ENCODE measurements around the gene MAGI1. TPM values are rescaled to one million over a fixed set of nuclear protein-coding genes. Genes with fewer than 3 reads are reported as not detected.

The MAGI1 gene
- total RNA-seq, 1 donor from 2014 or later: 28.3 TPM

DNA sequence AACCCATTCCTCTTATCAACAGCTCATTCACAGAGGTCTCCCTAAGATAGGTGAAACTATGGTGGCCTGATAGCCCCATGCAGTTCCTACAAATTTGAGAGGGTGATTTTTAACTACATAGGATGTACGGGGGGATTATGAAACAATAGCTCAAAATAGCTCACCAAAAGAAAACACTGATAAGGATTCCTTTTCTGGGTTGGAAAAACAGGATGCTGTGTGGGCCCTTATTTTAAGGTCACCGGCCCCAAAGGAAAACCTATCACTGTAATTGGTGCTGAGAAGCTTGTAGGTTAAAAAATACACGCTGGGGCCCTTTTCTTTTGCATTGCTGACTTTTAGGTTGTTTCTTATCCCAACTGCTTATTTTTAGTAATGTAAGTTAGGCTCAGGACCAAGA, 627.4 kb downstream of the MAGI1 start:
- ATAC-seq (no peak), DNase-seq (ENCODE audit: low spot score) (no peak)

DNA sequence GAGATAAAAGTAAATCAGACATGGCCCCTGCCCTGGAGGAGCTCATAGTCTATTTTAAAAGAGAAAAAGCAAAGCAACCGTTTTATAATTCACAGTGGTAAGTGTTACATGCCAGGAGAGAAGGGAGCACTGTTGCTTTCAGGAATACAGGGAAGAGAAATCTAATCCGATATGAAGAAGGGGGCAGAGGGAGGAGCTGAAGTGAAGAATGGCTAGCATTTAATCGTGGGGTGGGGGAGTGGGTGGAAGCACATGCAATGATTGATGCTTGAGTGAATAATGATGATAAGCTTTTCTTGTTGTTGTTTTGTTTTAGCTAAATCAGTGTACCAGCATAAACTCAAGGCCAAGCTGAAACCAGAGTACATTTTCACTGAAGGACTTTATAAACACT, 629.5 kb downstream of the MAGI1 start:
- DNase-seq (ENCODE audit: low spot score): no peak
- no peak for ATAC-seq

DNA sequence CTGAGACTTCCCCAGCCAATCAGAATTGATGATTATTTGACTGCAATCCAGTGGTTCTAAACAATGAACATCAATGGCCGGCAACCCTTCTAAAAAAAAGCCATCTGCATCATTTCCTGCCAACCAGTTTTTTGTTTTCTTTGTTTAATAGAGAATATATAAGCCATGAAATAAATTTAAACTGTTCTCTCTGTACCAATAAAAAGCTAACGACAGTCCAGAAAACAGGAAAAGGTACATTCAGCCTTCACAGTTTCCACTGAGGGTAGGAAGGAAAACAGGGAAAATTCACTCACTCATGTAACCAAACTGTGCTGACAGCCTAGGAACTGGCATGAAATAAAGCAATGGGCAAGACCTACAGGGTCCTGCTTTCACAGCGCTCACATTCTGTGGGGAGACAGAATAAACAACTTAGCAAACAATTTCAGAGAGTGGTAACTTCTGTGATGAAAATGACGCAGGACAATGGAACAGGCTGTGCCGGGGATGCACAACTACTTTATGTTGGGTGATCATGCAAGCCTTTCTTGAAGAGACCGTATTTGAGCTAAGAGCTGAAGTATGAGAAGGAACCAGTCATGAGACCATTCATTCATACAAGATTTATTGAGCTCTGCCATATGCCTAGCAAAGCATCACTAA, 630.1 kb downstream of the MAGI1 start:
- no peak for DNase-seq (ENCODE audit: low spot score)

DNA sequence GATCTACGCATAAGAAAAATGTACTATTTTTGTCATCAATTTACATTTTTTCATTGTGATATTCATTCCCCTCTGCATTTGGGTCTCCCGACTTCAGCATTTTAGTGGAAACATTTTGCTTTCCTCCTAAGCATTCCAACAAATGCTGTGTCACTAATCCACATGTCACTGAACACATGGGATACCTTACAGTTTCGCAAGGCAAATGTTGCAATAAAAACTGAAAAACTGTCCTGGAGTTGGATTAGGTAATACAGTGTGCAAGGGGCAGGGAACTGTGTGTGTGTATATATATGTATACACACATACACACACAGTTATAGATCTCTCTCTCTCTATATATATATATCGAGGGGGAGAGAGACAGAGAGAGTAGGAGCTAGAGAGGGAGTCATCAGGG, 632.2 kb downstream of the MAGI1 start:
- peak; percentile 94 for ATAC-seq
- DNase-seq (ENCODE audit: low spot score): no peak

More for the DNA sequence above, 630.1 kb downstream of the MAGI1 start:
- ATAC-seq: no peak

DNA sequence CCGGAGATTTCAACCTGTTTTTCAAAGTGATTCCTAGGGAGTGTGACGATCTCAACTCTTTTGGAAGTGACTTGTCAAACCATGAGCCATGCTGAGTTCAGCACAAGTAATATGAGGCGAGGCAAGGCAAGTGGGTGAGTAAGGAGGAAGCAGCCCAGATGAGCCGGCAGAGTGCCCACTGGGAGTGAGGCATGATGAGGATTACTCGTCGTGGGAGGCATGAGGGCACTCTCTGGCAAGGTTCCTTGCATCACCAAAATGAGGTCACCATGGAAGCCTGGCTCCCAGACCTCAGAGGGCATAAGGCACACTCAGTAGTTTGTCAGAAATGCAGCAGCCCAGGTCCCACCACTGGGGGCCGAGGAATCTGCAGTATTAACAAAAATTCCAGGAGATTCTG, 636.1 kb downstream of the MAGI1 start:
- ATAC-seq: no peak
- DNase-seq (ENCODE audit: low spot score): no peak

DNA sequence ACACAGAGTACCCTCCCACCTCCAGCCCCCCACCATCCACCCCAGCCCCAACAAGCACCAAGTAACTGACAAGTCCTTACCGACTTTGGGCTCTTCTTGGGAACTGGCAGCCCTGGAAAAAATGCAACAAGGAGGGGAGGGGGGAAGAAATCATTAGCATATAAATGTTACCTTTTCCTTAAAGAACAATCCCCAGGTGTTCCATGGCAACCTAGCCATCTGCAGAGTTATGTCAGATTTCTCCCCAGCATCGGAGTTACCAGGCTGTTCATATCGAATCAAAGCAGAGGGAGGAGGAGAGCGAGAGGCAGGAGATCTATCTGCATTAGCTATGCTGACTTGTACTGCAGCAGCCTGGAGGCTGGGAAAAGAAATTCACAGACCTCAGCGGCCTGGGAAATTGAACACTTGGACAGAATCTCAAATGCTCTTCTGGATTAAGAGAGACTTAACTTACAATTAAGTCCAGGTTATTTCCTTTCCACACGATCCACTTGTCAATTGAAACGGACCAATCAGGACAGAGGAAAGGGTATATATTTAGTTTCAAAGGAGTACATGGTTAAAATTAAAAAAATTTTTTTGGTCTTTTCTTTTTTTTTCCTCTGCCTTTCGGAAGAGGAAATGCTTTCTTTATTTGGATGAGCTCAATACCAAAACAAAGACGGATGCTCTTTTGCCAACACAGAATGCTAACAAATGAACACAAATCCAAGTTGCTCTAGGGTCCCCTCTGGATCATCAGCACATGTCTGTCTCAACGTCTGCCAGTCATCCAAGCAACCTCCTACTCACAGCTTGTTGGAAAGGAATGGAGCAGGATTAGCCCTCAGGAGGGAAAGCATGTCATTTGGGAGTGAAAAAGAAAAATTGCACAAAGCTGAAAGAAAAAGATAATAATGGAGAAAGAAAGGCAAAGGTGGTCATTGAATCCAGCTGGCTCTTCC, 637.1 kb downstream of the MAGI1 start:
- ATAC-seq (no peak), DNase-seq (ENCODE audit: low spot score) (no peak)

DNA sequence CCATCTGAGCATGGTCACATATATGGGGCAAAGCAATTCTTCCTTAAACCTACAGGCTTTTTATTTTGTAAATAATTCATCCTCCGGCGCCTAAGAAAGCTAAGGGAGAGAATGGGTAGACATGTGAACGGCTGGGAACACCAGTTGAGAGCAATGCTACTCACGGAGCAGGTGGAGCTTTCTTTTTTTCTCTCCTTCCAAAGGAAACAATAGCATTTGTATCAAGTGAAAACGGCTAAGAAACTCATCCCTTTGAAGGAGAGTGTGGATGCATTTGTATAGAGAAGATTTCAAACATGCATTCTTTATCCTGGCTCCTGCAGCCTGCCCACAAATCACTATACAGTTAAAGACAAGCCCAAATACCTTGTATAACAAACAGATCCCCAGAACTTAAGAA, 637.8 kb downstream of the MAGI1 start:
- ATAC-seq: no peak
- no peak for DNase-seq (ENCODE audit: low spot score)

DNA sequence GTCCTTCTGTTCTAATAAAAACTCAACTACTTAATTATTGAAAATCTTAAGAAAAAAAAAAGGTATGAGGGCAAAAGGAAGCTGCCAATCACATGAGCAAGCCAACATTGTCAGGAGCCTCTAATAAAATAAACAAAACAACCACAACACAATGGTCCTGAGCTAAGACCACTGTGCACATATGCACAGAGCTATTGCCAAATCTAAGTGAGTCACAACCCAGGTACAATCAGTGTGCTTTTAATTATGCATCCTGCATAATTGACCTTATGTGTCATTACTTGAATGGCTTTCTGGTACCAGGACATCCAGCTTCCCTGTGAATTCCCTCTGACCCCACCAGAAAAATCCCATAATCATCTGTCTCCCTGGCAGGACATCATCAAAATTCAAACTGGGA, 639.8 kb downstream of the MAGI1 start:
- no peak for DNase-seq (ENCODE audit: low spot score)
- ATAC-seq: no peak

DNA sequence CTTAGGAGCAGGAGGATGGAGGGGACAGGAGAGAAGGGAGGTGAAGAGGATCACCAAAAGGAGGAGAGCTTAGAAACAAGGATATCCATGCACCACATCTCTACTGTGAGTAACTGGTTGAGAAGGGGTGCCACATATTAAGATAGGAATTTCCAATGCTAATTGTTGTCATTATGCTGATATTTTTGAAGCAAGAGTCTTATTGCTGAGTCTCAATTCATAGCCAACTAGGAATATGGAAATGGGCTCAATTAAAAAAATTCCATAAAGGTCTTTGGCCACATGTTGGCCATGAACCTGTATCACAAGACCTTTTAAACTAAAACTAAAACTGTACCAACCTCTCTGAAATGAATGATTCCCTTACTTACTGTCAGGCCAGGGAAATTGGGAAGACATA, 642.6 kb downstream of the MAGI1 start:
- DNase-seq (ENCODE audit: low spot score) (no peak), ATAC-seq (no peak)

DNA sequence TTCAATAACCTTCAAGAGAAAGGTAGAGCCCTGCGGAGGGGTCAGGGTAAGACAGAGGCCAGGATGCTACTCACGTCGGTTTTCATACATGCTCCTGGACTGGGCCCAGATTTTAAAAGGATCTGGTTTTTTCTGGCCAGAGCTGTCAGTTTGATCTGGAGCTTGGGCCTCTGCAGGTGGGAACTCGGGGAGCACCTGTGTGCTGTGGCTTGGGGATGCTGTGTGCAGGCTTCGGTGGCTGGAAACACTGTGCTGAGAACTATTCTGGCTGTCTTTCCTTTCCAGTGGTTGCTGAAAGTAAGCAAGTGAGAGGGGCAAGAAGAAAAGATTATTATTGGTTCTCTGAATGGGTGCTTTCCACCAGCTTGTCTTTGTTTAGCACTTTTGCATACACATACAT, 647.6 kb downstream of the MAGI1 start:
- ATAC-seq (no peak), DNase-seq (ENCODE audit: low spot score) (no peak)

DNA sequence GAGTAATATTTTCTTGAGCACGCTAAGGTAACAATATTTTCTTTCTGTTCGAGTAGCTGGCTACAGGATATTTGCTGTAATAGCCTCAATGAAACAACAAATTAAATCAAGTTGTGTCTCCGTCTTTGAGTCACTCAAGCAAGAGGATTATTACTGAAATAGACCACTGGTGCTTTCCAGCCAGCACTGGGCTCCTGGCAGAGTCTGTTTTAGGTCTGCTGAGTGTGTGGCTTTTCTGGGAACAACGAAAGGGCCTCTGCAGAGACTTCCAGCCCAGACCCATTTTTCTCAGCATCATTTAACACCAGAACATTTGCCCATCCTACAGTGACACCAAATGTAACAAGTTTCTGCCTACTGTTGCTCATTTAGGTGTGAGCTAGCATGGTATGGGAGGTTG, 652.9 kb downstream of the MAGI1 start:
- DNase-seq (ENCODE audit: low spot score): no peak

DNA sequence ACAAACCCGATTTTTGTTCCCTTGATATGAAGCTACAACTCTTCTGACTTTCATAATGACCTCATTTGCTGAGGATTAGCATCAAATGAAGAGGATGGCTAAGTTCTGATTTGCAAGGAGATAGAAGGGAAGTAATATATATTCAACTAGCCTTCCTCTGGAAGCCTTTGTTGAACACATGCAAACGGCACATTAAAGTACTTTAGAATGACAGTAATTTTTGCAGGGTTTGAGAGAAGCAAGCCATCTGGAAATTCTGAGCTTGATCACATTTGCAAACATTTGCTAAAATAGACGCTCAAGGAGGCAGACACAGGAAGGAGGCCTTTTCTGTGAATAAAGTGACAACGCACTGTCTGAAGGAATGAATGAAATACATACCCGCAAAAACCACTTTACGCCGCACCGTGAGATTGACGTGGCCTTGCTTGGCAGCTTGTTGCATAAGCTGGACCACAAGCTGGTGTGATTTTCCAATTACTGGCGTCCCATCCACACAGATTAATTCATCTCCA, 657.2 kb downstream of the MAGI1 start:
- DNase-seq (ENCODE audit: low spot score) (no peak), ATAC-seq (no peak)

More for the DNA sequence above, 652.9 kb downstream of the MAGI1 start:
- ATAC-seq: no peak

DNA sequence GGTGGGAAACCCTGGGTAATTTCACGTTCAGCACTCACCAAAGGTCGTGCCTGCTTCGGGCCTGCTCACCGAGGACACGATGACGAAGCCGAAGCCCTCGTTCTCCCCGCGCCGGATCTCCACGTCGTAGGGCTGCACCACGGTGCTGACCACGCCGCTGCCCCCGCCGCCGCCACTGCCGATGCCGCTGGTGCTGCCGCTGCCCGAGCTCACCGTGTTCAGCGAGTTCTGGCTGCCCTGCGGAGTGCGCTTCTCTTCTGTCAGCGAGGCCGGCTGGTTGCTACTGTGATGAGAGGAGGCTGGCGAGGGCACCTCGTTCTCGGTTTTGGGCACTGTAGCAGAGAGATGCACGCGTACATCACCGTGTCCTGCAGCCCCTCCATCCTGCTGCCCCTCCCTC, 659.5 kb downstream of the MAGI1 start:
- DNase-seq (ENCODE audit: low spot score): no peak
- ATAC-seq: no peak

DNA sequence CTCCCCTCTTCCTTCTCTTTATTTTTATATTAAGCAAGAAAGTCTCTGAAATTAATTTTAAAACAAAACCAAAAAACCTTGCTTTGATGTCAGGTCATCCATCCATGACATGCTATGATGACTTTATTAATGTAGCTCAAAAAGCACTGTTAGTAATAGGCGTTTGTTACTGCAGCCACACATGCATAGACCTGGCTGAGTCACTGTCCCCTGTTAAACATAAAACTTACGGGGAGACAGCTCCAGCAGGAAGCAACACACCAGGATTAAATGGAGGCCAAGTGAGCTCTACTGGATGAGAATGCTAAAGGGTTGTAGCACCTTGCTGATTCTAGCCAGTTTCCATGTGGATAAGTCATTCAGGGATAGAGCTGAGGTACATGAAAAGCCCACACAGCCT, 661.1 kb downstream of the MAGI1 start:
- ATAC-seq (no peak), DNase-seq (ENCODE audit: low spot score) (no peak)

DNA sequence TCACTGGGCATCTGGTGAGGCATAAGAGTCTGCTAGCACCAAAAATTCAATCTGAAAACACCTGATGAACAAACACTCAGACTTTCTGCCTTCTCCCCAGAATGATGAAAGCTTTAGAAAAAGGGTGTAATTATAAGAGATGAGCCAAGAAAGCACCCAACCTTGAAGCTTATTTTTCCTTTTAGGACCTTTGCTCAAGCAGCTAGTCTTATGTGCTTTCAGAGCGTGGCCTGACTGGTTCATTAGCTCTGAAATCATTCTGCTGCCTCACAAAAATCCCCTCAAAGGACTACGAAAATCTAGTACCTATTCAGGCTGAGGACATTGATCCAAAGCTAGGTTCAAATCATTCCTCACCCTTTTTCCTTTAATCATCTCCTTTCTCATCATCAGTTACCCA, 662.3 kb downstream of the MAGI1 start:
- ATAC-seq: no peak
- DNase-seq (ENCODE audit: low spot score): no peak

DNA sequence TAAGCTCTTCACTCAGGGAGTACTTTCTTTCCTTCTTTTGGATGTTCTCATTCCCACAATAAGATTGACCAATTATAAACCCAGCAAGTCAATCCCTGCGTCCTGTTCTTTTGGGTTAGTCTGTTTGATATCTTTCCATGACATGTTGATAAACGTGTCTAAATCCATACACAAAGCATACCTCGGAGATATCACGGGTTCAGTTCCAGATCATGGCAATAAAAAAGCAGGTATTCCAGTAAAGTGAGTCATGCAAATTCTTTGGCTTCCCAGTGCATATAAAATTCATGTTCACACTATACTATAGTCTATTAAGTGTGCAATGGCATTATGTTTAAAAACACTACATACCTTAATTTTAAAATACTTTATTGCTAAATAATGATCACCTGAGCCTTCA, 667.7 kb downstream of the MAGI1 start:
- no peak for ATAC-seq
- DNase-seq (ENCODE audit: low spot score): no peak

DNA sequence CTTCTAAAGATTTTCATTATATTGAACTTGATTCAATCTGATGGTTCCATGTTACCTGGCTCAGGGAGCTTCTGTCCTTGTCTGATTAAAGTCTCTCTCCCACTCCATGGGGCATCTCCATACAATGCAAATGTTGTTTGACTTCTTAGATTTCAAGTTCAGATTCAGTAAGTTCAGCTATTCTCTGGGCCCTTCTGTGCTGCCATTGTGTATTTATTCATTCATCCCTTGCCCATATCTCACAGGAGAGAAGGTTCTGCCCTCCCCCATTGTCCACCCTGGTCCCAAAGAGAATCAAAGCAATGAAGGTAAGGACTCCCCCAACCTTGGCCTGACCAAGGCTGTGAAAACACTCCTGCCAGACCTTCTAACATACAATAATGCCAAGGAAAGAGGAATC, 669.9 kb downstream of the MAGI1 start:
- no peak for DNase-seq (ENCODE audit: low spot score)
- ATAC-seq: no peak

DNA sequence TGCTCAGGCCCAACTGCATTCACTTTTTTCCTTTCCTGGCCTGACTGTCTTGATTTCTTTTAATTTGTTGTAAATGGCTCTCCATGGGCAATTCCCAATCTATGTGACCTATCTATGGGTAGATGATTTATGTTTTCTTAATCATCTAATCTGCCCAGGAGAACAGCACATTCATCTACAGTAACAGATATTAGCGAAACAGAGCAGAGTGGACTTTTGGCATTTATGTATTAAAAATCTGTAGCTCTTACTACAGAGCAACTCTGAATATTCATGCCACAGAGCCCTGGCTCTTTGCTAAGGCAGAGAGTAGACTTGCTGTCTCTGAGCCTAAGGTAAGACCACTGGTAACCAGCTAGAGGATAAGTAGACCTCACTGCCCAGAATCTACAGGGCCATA, 676.0 kb downstream of the MAGI1 start:
- ATAC-seq (no peak), DNase-seq (ENCODE audit: low spot score) (no peak)

DNA sequence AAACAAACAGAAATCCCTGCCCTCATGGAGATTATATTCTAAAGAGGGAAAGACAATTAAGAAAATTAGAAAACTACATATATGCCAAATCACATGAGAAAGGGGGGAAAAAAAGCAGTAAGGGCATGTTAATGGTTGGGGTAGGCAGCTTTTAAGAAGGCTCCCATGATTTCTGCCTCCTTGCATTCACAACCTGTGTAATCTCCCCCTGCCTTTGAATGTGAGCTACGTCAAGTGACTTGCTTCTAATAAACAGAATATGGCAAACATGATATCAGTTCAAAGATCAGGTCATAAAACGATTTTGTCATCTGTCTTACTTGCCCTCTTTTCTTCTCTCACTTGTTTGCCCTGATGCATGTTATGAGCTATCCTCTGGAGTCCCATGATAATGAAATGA, 677.3 kb downstream of the MAGI1 start:
- ATAC-seq: no peak
- DNase-seq (ENCODE audit: low spot score): no peak

DNA sequence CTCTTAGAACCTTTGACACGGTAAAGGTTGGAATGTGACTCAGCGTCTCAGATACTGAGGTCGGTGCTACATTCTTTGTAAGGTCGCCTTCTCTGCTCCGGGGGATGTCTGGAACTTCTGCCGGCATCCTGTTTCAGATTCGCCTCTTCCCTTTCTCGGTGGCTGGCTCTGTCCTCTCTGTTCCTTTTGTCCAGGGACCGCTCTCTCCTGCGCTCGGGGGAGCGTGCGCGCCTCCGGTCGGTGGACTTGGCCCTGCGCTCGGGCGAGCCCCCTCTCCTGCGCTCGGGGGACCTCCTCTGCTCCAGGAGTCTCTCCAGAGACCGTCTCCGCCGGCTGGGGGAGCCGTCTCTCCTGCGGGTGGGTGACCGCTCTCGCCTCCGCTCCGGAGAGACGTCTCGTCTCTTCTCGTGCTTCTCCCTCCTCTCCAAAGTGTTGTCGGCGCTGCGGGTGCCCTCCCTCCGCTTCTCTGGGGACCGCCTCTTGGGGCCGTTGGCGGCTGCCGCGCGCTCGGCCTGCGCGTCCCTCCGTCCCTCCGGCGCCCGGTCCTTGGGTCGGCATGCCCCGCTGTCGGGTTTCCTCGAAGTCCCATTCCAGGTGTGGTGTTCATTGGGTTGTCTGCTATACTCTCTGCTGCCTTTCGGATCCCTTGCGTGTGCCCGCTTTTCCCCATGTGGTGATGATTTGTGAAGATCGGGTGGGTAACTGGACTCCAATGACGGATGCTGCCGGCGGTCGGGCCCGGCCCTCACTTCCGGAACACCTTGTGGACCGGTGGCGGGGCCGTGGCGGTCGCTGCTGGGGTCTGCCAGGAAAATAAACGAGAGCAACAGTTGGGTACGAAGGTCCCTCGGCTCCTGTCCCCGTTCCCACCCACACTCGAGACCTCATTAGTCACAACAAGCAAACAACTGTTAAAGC, 682.1 kb downstream of the MAGI1 start:
- DNase-seq (ENCODE audit: low spot score) (no peak), ATAC-seq (peak; percentile 17)

DNA sequence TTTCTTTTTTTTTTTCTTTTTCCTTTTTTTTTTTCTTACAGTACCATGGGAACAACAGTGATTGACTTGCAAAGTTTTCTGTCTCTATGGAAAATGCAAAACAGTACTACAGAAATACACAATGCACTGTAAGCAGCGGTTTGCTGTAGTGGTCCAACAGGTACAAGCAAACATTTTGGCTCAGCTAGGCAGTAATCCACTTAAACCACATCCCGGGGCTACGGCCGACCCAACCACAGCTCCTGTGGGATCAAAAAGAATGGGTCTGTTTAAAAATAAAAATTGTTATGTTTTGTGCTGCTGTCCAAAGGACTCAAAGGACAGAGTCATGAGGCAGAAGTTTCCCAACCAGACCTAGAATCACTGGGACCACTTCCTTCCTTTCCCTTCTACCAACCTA, 683.8 kb downstream of the MAGI1 start:
- no peak for ATAC-seq
- DNase-seq (ENCODE audit: low spot score): no peak
